Uterus (tissue), 2 donors: ENCODE results near the gene ZG16.

Source experiments
- POLR2A ChIP-seq, 2 donors: fragments of 450-650 bp; IDR thresholded peaks; one replicate each; pipeline ENCODE4 v1.6.1; 2016; ENCODE audit warnings: antibody characterized with exemption in 2 of 2, mild to moderate bottlenecking in 1 of 2, moderate library complexity in 1 of 2
- TF ChIP-seq, protein P1 (sequence below), 4 experiments: fragments of 200-600 bp in 2 of 4; fragments of 450-650 bp in 2 of 4; sonication (generic) in 2 of 4; IDR thresholded peaks; one replicate each; pipeline ENCODE4 v1.5.1; 2016 to 2019; ENCODE audit warnings: antibody characterized with exemption in 4 of 4, mild to moderate bottlenecking in 2 of 4, moderate library complexity in 1 of 4

GRCh38 chr16:29742683-29743275 lies 35.3 kb upstream of the ZG16 start:
- TF ChIP-seq POLR2A (IDR thresholded peaks at IDR 0.05), result no peak
- TF ChIP-seq, protein P1, sequence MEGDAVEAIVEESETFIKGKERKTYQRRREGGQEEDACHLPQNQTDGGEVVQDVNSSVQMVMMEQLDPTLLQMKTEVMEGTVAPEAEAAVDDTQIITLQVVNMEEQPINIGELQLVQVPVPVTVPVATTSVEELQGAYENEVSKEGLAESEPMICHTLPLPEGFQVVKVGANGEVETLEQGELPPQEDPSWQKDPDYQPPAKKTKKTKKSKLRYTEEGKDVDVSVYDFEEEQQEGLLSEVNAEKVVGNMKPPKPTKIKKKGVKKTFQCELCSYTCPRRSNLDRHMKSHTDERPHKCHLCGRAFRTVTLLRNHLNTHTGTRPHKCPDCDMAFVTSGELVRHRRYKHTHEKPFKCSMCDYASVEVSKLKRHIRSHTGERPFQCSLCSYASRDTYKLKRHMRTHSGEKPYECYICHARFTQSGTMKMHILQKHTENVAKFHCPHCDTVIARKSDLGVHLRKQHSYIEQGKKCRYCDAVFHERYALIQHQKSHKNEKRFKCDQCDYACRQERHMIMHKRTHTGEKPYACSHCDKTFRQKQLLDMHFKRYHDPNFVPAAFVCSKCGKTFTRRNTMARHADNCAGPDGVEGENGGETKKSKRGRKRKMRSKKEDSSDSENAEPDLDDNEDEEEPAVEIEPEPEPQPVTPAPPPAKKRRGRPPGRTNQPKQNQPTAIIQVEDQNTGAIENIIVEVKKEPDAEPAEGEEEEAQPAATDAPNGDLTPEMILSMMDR (IDR thresholded peaks at IDR 0.05), result no peak
